ENCODE results near the gene ACTA1.

GRCh38 chr1:229383961-229384360, 49.9 kb downstream of the ACTA1 start:
- TF ChIP-seq ZFX (IDR thresholded peaks at IDR 0.05) (no peak), MAX (IDR thresholded peaks at IDR 0.05) (no peak), CTCF (IDR thresholded peaks at IDR 0.05 in 2 of 3, conservative IDR thresholded peaks at IDR 0.05 in 1 of 3; ENCODE audit: borderline replicate concordance in 1 of 3, insufficient read depth in 1 of 3, low read depth in 2 of 3, low read length in 2 of 3) (no peak), TCF7L2 (IDR thresholded peaks at IDR 0.05; ENCODE audit: borderline replicate concordance, extremely low read depth, insufficient read depth, insufficient read length) (no peak), CEBPB (IDR thresholded peaks at IDR 0.05; ENCODE audit: low read depth) (no peak), EZH2 (IDR thresholded peaks at IDR 0.05) (no peak)

Data from HCT116 (cell line).